HFFc6 (cell line): ENCODE data around the gene GCSAML. TPM values are rescaled to one million over a fixed set of nuclear protein-coding genes. Genes with fewer than 3 reads are reported as not detected.
"Not testable (repeated sequence)": the region's sequence is repeated elsewhere in the genome, so short reads cannot be mapped to it uniquely, and the experiment has no call there.

ENCODE experiments used
- DNase-seq: peaks from one replicate; pipeline ENCODE4 v3.0.0-alpha.2; 2018
- H3K27ac Mint-ChIP-seq: 2 replicates; pipeline ENCODE4 v1.8.0; 2020; ENCODE audit warnings: mild to moderate bottlenecking, mixed read lengths
- H3K27me3 Mint-ChIP-seq: 2 replicates; pipeline ENCODE4 v1.8.0; 2021; ENCODE audit warnings: mild to moderate bottlenecking, moderate library complexity, mixed read lengths; ENCODE audit not compliant: insufficient read depth
- H3K36me3 Mint-ChIP-seq: 2 replicates; pipeline ENCODE4 v1.8.0; 2021; ENCODE audit warnings: low read depth, mixed read lengths
- H3K4me1 Mint-ChIP-seq: 2 replicates; pipeline ENCODE4 v1.8.0; 2020; ENCODE audit warnings: low read depth, mixed read lengths
- H3K4me3 Mint-ChIP-seq: 2 replicates; pipeline ENCODE4 v1.8.0; 2020; ENCODE audit warnings: mild to moderate bottlenecking, moderate library complexity, mixed read lengths
- H3K9me3 Mint-ChIP-seq: 2 replicates; pipeline ENCODE4 v1.8.0; 2020; ENCODE audit warnings: mild to moderate bottlenecking, mixed read lengths
- CTCF ChIP-seq: fragments of 200-600 bp; sonication (generic); IDR thresholded peaks from 2 replicates; pipeline ENCODE4 v1.5.0; 2021; ENCODE audit warnings: antibody characterized with exemption, mild to moderate bottlenecking
- long read RNA-seq: library from polyadenylated mRNA; unstranded; transcript quantifications from one replicate; pipeline ENCODE4 v2.0.0, GENCODE V29; 2019
- total RNA-seq, 6 experiments: library from RNA; stranded (reverse); fragmentation: NEBNext Ultra II Directional; extraction: Animal tissue kit (Norgen Biotek cat#: 25700); gene quantifications; 2 replicates in 1 of 6; 3 replicates in 5 of 6; pipeline ENCODE4 v1.2.3, GENCODE V29; 2021

Gene GCSAML
- total RNA-seq, result not detected
- long read RNA-seq, result 0 reads

- Mint-ChIP-seq H3K36me3 (no peaks in the 10 kb centered on the region), H3K9me3 (peaks cover 14% of the 10 kb centered on the region; the same call in 1 of the 2 replicates), H3K27ac (no peak within 1 kb of the TSS), H3K4me1 (peaks cover 7% of the 10 kb centered on the region; the same call in 1 of the 2 replicates), H3K27me3 (no peaks in the 10 kb centered on the region; the same call in 1 of the 2 replicates), H3K4me3 (no peak within 1 kb of the TSS)
- no peak for TF ChIP-seq CTCF
- no peak for DNase-seq
Measured at GRCh38 chr1:247548769-247549182, at the start of gene GCSAML. Gene GCSAML, plus strand, starts transcription at chr1:247549134. Its CDS starts 58 bp downstream, at chr1:247549192.

DNA sequence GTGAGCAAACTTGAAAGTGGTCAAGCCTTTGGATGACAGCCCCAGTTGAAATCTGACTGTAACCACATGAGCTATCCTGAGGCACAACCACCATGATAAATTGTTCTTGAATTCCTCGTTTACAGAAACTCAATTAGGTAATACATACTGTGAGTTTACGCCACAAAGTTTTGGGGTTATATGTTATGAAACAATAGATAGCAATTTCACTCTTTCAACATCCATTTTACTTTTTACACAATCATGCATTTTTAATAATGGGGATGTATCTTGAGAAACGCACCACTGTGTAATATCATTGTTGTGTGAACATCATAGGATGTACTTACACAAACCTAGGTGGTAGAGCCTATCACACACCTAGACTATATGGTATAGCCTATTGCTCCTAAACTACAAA is 48.1 kb upstream of the GCSAML start:
- TF ChIP-seq CTCF, result no peak
- H3K36me3 Mint-ChIP-seq, result no peaks in the 10 kb centered on the region
- H3K27ac Mint-ChIP-seq, result no peak overlapping the region
- no peaks in the 10 kb centered on the region for H3K27me3 Mint-ChIP-seq
- DNase-seq, result no peak
- no peak overlapping the region for H3K4me3 Mint-ChIP-seq
- H3K9me3 Mint-ChIP-seq, result no peaks in the 10 kb centered on the region; the same call in 1 of the 2 replicates
- peaks cover 5% of the 10 kb centered on the region; the same call in 1 of the 2 replicates for H3K4me1 Mint-ChIP-seq

DNA sequence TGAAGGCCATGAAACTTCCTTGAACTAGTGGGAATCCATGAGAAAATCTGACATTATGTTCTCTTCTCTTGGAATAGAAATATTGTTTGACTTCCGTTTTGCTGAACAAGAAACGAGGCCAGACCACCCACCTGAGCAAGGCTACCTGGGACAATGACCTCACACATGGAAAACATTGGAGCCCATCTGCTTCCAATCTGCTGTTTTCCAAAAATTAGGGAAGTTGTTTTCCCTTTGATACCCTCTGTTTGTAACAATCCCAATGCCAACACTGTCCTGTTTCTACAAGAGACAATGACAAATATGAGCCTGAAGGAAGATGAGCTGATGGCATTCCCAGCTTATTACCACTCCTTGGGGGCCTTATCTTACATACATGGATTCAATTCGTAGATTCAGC is 42.1 kb upstream of the GCSAML start:
- no peak for DNase-seq
- Mint-ChIP-seq H3K4me1 (no peaks in the 10 kb centered on the region), H3K27me3 (no peaks in the 10 kb centered on the region; the same call in 1 of the 2 replicates), H3K36me3 (no peaks in the 10 kb centered on the region), H3K9me3 (peaks cover 14% of the 10 kb centered on the region; the same call in 1 of the 2 replicates), H3K4me3 (no peak overlapping the region), H3K27ac (no peak overlapping the region)
- TF ChIP-seq CTCF, result no peak

- DNase-seq, result no peak
- Mint-ChIP-seq H3K27me3 (no peaks in the 10 kb centered on the region), H3K4me3 (no peak overlapping the region), H3K9me3 (peaks cover 17% of the 10 kb centered on the region; the same call in 1 of the 2 replicates), H3K4me1 (no peaks in the 10 kb centered on the region), H3K36me3 (no peaks in the 10 kb centered on the region), H3K27ac (no peak overlapping the region)
- no peak for TF ChIP-seq CTCF
Measured at GRCh38 chr1:247517795-247518612, 30.9 kb upstream of the GCSAML start.

- Mint-ChIP-seq H3K27me3 (no peaks in the 10 kb centered on the region), H3K4me1 (no peaks in the 10 kb centered on the region), H3K9me3 (peaks cover 19% of the 10 kb centered on the region; the same call in 1 of the 2 replicates), H3K36me3 (no peaks in the 10 kb centered on the region), H3K27ac (no peak overlapping the region), H3K4me3 (no peak overlapping the region)
- no peak for TF ChIP-seq CTCF
- DNase-seq, result no peak
Measured at GRCh38 chr1:247518613-247518891, 30.4 kb upstream of the GCSAML start.

DNA sequence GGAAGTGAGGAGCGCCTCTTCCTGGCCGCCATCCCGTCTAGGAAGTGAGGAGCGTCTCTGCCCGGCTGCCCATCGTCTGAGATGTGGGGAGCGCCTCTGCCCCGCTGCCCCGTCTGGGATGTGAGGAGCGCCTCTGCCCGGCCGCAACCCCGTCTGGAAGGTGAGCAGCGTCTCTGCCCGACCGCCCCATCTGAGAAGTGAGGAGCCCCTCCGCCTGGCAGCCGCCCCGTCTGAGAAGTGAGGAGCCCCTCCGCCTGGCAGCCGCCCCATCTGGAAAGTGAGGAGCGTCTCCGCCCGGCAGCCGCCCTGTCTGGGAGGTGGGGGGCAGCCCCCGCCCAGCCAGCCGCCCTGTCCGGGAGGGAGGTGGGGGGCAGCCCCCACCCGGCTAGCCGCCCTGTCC is 27.0 kb upstream of the GCSAML start:
- DNase-seq, H3K27me3 Mint-ChIP-seq, H3K27ac Mint-ChIP-seq, H3K36me3 Mint-ChIP-seq, H3K4me1 Mint-ChIP-seq, H3K4me3 Mint-ChIP-seq: not testable (repeated sequence)
- peaks cover 19% of the 10 kb centered on the region; the same call in 1 of the 2 replicates for H3K9me3 Mint-ChIP-seq
